ENCODE results near the gene HDAC5.

DNA sequence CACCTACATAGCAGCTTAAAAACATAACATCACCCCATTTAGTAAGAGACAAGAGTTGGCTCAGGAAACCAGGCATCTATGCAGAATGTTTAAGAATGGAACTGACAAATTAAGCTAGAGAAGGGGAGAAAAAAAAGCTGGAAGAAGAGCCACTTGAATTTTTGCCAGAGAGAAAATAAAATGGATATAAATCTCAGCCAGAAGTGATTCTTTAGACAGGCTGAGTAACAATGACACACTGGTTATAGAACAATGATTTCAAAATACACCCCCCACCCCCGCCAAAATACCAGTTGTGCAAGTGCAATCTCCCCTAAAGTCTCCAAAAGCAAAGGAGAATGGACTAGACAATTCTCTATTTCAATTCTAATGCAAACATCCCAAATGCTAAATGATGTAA lies 79.4 kb downstream of the HDAC5 start:
- TF ChIP-seq EZH2 (IDR thresholded peaks at IDR 0.05) (no peak), POLR2AphosphoS5 (IDR thresholded peaks at IDR 0.05; ENCODE audit: borderline replicate concordance, low read depth, low read length) (no peak), FOXP2 (optimal IDR thresholded peaks at IDR 0.05; ENCODE audit: control extremely low read depth, extremely low read length, insufficient read depth) (no peak)
